ENCODE data around the gene ABCF2. TPM values are rescaled to one million over a fixed set of nuclear protein-coding genes. Genes with fewer than 3 reads are reported as not detected.

Gene ABCF2
- polyA plus RNA-seq, 1 of the 3 experiments (the other 2 are of a cell fraction), result 75.4 TPM

GRCh38 chr7:151271699-151272355, 44.8 kb upstream of the ABCF2 start:
- no peaks in the 10 kb centered on the region for H3K79me2 ChIP-seq (ENCODE audit: insufficient read depth)
- CTCF ChIA-PET, result interaction anchor here (1.1 to 1.3 kb wide), 2 partner anchors 10 to 28 kb away, joined by 3 to 7 read pairs; no protein-coding TSS in a partner anchor

DNA sequence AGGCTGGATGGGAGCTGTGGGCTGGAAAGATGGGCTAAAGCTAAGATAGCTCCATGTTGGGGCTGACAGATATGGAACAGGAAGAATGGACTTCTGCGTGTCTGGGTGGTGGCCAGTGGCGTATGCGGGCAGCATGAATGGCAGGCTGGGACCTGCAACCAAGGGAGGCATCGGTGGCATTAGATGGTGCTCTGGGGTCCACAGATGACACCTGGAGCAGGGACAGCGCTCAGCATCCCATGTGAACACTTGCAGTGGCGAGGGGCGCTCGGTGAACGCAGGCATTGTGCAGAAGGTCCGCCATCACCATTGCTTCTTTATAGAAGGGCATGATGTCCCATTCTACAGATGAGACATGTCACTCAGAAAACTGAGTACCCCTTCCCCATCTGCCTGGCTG, 42.5 kb upstream of the ABCF2 start:
- CTCF ChIA-PET, result interaction anchor here (0.8 to 2.9 kb wide), 4 partner anchors 25 to 101 kb away, joined by 3 to 7 read pairs (median 4); no protein-coding TSS in a partner anchor
- H3K27me3 ChIP-seq (ENCODE audit: insufficient read depth), result no peaks in the 10 kb centered on the region
- TF ChIP-seq USF2 (IDR thresholded peaks at IDR 0.05; ENCODE audit: borderline replicate concordance, low read depth, low read length) (no peak), ZBTB33 (IDR thresholded peaks at IDR 0.05; ENCODE audit: borderline replicate concordance, low read depth) (no peak), SMC3 (IDR thresholded peaks at IDR 0.05; ENCODE audit: low read depth, low read length) (no peak), TCF12 (IDR thresholded peaks at IDR 0.05) (no peak), RCOR1 (IDR thresholded peaks at IDR 0.05; ENCODE audit: low read length) (no peak), NRF1 (IDR thresholded peaks at IDR 0.05; ENCODE audit: low read depth, low read length) (no peak), NFIC (IDR thresholded peaks at IDR 0.05; ENCODE audit: borderline replicate concordance) (no peak), MXI1 (IDR thresholded peaks at IDR 0.05; ENCODE audit: low read depth, low read length) (no peak), POLR2AphosphoS5 (IDR thresholded peaks at IDR 0.05; ENCODE audit: low read depth, low read length) (no peak)

More at GRCh38 chr7:151271699-151272355, 44.8 kb upstream of the ABCF2 start:
- Histone ChIP-seq H2AFZ (ENCODE audit: low read depth) (no peak overlapping the region), H3K4me3 (ENCODE audit: low read depth in 2 of 2, low read length in 1 of 2) (no peak overlapping the region), H3K4me1 (ENCODE audit: control insufficient read depth in 1 of 2, insufficient read depth in 2 of 2, low read depth in 1 of 2, low read length in 1 of 2) (peaks cover 0 to 7% of the 10 kb centered on the region in 2 experiments; a peak in 1 of 4 replicates), H3K9me2 (no peaks in the 10 kb centered on the region), H3K36me3 (replicated peaks in 1 of 2; ENCODE audit: control insufficient read depth in 1 of 2, insufficient read depth in 2 of 2, low read length in 1 of 2) (no peaks in the 10 kb centered on the region), H3K27me3 (ENCODE audit: insufficient read depth) (no peaks in the 10 kb centered on the region), H3K9me3 (no peaks in the 10 kb centered on the region), H3K4me2 (no peak overlapping the region), H4K20me1 (ENCODE audit: insufficient read depth) (no peaks in the 10 kb centered on the region), H3F3A (replicated peaks; ENCODE audit: insufficient read depth) (no peaks in the 10 kb centered on the region), H3K9ac (no peak overlapping the region), H3K27ac (ENCODE audit: low read depth in 2 of 2, low read length in 1 of 2) (no peak overlapping the region)
- TF ChIP-seq NRF1 (IDR thresholded peaks at IDR 0.05; ENCODE audit: low read depth, low read length), result no peak
- TF ChIP-seq CHD2 (IDR thresholded peaks at IDR 0.05; ENCODE audit: low read length, partially characterized antibody), result no peak
- TF ChIP-seq SMC3 (IDR thresholded peaks at IDR 0.05; ENCODE audit: low read depth, low read length), result no peak
- no peak for TF ChIP-seq ZBTB33 (IDR thresholded peaks at IDR 0.05; ENCODE audit: borderline replicate concordance, low read depth)
- TF ChIP-seq USF2 (IDR thresholded peaks at IDR 0.05; ENCODE audit: borderline replicate concordance, low read depth, low read length), result no peak
- no peak for TF ChIP-seq MAX (IDR thresholded peaks at IDR 0.05; ENCODE audit: low read depth)
- no peak for TF ChIP-seq YY1 (IDR thresholded peaks at IDR 0.05; ENCODE audit: low read depth)
- POLR2A ChIA-PET, result interaction anchor here (0.6 kb wide), 1 partner anchor 10 kb away, joined by 3 read pairs; no protein-coding TSS in a partner anchor
- WGBS (ENCODE audit: low lambda C conversion rate), result 76% methylated on average over 7 of the region's 7 CpGs
- DNase-seq, result no peak

More for the DNA sequence above, 42.5 kb upstream of the ABCF2 start:
- no peak overlapping the region for H3K27ac ChIP-seq (ENCODE audit: low read depth in 2 of 2, low read length in 1 of 2)
- no peak overlapping the region for H2AFZ ChIP-seq (ENCODE audit: low read depth)
- WGBS (ENCODE audit: low lambda C conversion rate), result 92% methylated on average over 8 of the region's 10 CpGs
- POLR2A ChIA-PET, result interaction anchor here (1.4 kb wide), 1 partner anchor 8 kb away, joined by 3 read pairs; no protein-coding TSS in a partner anchor
- no peaks in the 10 kb centered on the region for H3K79me2 ChIP-seq (ENCODE audit: insufficient read depth)
- H3K4me1 ChIP-seq (ENCODE audit: control insufficient read depth in 1 of 2, insufficient read depth in 2 of 2, low read depth in 1 of 2, low read length in 1 of 2), result no peaks in the 10 kb centered on the region; a peak in 1 of 4 replicates
- H3K9ac ChIP-seq, result no peak overlapping the region
- no peaks in the 10 kb centered on the region for H3K9me3 ChIP-seq
- H3K4me2 ChIP-seq, result no peak overlapping the region
- DNase-seq, result no peak
- H3K36me3 ChIP-seq (replicated peaks in 1 of 2; ENCODE audit: control insufficient read depth in 1 of 2, insufficient read depth in 2 of 2, low read length in 1 of 2), result no peaks in the 10 kb centered on the region
- no peaks in the 10 kb centered on the region for H3F3A ChIP-seq (replicated peaks; ENCODE audit: insufficient read depth)
- H4K20me1 ChIP-seq (ENCODE audit: insufficient read depth), result no peaks in the 10 kb centered on the region
- no peak overlapping the region for H3K4me3 ChIP-seq (ENCODE audit: low read depth in 2 of 2, low read length in 1 of 2)
- no peaks in the 10 kb centered on the region for H3K9me2 ChIP-seq

Measured in SK-N-SH (cell line).